HL-60/S4 treated with phorbol 12-myristate 13-acetate at 8.2 ng/mL for 4 days and 3 days (cell line): Measurements from ENCODE around the gene CHFR.
"Not testable (repeated sequence)": the region's sequence is repeated elsewhere in the genome, so short reads cannot be mapped to it uniquely, and the experiment has no call there.

Experiments
- in situ Hi-C: fragments of 300-500 bp; cut with MboI; formaldehyde crosslinking; loops from 2 replicates; pipeline ENCODE4 v1.15.0; 2022; ENCODE audit warnings: low sequenced_read_pairs

Gene CHFR

GRCh38 chr12:132887513-132888351 lies at the start of gene CHFR:
Gene CHFR, minus strand, starts transcription at chr12:132887605. Its CDS starts 277 bp downstream, at chr12:132887328.
- in situ Hi-C loops, result no loop called here

DNA sequence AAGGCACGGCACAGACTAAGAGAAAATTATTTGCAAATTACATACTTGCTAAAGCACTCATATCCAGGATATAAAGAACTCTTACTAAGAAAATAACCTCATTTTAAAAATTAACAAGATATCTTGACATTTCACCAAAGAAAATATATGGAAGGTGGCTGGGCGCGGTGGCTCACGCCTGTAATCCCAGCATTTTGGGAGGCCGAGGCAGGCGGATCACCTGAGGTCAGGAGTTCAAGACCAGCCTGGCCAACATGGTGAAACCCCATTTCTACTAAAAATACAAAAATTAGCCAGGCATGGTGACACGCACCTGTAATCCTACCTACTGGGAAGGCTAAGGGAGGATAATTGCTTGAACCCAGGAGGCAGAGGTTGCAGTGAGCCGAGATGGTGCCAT lies 49.5 kb upstream of the CHFR start:
- in situ Hi-C loops, result not testable (repeated sequence)

DNA sequence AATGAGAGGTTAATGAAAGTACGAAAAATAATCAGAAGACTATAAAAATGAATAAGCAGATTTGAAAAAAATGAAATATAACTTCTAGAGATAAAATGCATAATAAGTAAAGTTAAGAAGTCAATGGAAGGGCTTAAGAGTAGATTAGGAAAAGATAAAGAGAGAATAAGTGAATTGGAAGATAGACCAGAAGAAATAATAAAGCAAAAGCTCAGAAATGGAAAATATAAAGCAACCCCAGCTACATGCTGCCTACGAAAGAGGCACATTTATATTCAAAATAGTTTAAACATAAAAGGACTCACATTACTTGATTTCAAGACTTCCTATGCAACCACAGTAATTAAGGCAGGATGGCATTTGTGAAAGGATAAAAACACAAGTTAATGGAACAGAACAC lies 48.8 kb upstream of the CHFR start:
- in situ Hi-C loops, result no loop called here

GRCh38 chr12:132926415-132926833 lies 39.0 kb upstream of the CHFR start:
- in situ Hi-C loops, result no loop called here

- in situ Hi-C loops, result no loop called here
Measured at GRCh38 chr12:132925597-132926414, 38.4 kb upstream of the CHFR start.

GRCh38 chr12:132924356-132924755 lies 37.0 kb upstream of the CHFR start:
- in situ Hi-C loops, result no loop called here

DNA sequence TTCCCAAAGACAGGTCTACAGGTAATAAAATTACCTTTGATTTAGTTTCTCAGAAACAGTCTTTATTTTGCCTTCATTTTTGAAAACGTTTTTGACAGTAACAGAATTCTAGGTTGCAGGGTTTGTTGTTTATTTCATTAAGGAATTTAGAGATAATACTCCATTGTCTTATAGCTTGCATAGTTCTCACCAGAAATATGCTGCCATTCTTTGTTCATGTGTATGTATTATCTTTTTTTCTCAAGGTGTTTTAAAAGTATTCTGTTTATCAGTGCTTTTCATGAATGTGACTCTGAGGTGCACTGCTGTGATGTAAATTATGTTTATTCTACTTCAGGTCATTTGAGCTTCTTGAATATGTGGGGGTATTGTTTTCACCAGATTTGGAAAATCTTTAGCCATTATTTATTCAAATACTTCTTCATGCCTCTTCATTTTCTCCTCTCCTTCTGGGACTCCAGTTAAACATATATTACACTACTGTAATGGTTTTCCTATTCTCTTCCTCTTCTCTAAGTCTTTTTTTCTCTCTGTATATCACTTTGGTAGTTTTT lies 36.0 kb upstream of the CHFR start:
- in situ Hi-C loops, result no loop called here

- in situ Hi-C loops, result no loop called here
Measured at GRCh38 chr12:132922676-132923075, 35.3 kb upstream of the CHFR start.

- in situ Hi-C loops, result no loop called here
Measured at GRCh38 chr12:132921685-132922084, 34.3 kb upstream of the CHFR start.

DNA sequence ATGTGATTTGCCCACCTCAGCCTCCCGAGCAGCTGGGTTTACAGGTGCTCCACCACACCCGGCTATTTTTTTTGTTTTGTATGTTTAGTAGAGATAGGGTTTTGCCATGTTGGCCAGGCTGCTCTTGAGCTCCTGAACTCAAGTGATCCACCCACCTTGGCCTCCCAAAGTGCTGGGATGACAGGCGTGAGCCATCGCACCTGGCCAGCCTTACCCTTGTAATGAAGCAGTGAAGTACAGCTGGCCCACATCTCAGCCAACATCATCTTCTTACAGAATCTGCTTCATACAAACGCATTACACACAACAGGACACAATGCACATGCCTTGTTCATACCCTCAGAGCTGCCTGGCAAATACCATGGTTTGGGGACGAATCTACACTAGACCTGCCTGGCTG lies 31.3 kb upstream of the CHFR start:
- in situ Hi-C loops, result no loop called here

DNA sequence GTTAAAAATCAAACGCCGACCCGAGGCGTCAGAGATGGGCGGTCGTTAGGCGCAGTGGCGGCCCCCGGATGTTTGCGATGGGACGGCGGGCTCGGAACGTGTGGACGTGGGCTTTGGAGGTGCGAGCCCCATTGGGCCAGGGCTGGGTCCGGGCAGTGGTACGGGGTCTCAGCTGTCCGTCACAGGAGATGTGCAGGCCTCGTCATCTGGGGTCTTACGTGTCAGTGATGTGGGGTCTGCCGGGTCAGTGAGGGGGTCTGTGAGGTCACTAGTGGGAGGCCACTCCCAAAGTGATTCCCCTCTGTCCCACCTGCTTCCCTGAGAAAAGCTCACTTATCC lies 21.6 kb upstream of the CHFR start:
- in situ Hi-C loops, result no loop called here

DNA sequence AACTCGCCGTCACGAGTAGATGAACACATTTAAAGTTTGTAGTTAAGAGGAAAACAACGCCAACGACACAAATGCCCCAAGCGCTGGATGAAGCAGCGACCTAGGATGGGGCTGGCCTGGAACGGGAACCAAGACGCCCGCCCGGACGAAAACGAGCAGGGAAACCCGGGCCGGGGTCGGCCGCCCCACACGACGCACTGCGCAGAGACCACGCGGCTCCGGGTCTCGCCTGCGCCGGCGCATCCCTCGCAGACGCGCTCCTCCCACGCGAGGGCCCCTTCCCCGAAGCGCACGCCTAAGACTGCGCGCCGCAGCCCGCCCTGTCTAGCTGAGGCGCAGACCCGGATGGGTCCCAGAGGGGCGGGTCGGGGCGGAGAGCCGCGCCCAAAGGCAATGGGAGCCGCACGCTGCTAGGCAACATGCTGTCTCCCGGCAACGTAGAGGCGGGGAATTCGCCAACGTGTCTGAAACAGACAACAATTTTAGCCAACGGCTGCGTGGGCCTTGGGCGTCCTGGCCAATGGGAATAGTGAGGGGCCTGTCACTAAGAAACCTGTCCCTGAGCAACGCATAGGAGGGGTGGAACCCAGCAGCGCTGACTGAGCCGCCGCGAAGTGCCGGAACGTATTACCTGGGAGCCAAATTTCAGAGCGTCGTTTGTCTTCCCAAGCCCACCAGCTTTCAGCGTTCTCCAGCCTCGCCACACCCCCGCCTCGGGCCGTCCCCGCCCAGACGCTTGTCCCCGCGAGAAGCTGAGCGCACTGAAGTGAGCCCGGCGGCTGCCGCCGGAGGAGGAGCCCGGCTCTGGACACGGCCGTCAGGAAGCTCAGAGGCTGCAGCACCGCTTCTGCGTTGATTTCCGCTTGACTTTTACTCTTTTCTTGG lies 21.0 kb upstream of the CHFR start:
- in situ Hi-C loops, result no loop called here

- in situ Hi-C loops, result not testable (repeated sequence)
Measured at GRCh38 chr12:132907789-132908144, 20.4 kb upstream of the CHFR start.

DNA sequence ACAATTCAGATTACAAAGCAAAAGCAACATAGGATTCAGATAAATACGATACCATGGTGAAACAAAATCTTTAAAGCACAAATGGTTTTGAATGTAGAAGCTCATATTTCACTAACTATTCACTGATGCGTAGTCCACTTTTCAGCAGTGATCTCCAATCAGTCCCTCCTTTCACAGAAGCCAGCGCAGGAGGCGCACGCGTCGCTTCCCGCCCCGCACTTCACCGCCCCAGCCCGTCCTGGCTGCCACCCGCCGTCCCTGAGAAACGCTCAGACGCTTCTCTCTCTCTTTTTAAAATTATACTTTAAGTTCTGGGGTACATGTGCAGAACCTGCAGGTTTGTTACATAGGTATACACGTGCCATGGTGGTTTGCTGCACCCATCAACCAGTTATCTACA lies 19.8 kb upstream of the CHFR start:
- in situ Hi-C loops, result no loop called here

DNA sequence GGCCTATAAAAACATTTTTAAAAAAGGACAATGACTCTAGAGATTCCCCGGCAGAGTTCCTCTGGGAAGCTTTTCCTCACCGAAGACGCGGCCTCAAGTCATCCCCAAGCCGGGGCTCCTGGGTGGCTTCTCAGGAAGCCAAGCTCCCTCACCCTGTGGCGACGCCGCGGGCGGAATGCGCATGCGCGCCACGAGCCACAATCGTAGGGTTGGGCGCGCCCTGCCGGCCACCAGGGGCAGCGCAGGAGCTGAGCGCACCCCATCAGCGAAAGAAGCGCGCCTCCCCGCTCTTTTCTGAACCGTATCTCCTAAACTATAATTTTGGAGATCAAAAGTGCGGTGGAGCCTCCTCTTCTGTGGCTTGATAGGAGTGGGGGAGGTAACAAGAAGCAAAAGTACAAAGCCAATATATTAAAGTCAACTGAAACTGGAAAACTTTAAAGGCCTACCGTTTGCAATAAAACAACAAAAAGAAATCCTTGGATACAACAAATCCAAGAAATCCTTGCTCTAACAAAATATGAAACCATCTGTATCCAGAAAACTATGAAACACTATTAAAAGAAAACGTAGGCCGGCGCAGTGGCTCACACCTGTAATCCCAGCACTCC lies 17.4 kb upstream of the CHFR start:
- in situ Hi-C loops, result no loop called here

DNA sequence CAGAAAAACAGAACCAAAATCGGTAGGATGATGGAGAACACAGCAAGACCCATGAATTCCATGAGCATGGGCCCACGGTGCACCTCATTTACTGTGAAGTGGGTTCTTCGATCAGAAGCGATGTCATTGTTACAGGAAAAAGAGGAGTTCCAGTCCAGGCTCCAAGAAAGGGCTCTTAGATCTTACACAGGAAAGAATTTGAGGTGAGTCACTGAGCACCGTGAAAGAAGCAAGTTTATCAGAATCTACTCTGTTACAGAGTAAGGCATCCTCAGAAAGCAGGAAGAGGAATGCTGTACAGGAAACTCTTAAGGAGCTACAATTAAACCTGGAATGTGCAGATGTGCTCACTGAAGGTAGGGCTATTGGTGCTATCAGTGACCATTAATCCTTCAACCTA lies 11.6 kb upstream of the CHFR start:
- in situ Hi-C loops, result no loop called here

- in situ Hi-C loops, result no loop called here
Measured at GRCh38 chr12:132888852-132889251, 1.4 kb upstream of the CHFR start.

GRCh38 chr12:132886529-132887477 lies 602 bp downstream of the CHFR start:
- in situ Hi-C loops, result no loop called here

DNA sequence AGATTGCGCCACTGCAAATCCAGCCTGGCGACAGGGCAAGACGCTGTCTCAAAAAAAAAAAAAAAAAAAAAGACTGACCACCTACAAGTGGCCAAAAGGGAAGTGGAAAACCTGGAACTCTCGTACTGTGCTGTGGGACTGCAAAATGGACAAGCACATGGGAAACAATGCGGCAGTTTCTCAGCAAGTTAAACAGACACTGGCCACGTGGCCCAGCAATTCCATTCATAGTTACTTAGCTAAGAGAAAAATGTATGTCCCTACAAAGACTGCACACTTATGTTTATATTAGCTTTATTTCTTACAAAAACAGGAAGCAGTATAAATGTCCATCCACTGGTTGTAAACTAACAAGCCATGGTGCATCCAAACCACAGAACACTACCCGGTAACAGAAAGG lies 5.6 kb downstream of the CHFR start:
- in situ Hi-C loops, result no loop called here
